NCI-H345 treated with DMSO at 0.1 percent for 48 hours (cell line): Measurements from ENCODE around the gene DNAJB1.

Source experiments
- DNase-seq: peaks from one replicate; lab custom pipeline; 2025; ENCODE audit not compliant: unreplicated experiment; lab: John Stamatoyannopoulos, UW

The DNAJB1 gene

GRCh38 chr19:14474827-14475226, 43.4 kb downstream of the DNAJB1 start:
- no peak for DNase-seq

- no peak for DNase-seq
Observed at GRCh38 chr19:14473978-14474578, 44.1 kb downstream of the DNAJB1 start.

- no peak for DNase-seq
Observed at GRCh38 chr19:14473073-14473977, 44.9 kb downstream of the DNAJB1 start.

GRCh38 chr19:14472202-14472938, 45.8 kb downstream of the DNAJB1 start:
- peak; percentile 11 for DNase-seq

GRCh38 chr19:14471436-14472187, 46.6 kb downstream of the DNAJB1 start:
- no peak for DNase-seq

- DNase-seq = no peak
Observed at GRCh38 chr19:14470031-14470876, 47.9 kb downstream of the DNAJB1 start.

- no peak for DNase-seq
Observed at GRCh38 chr19:14467816-14468215, 50.4 kb downstream of the DNAJB1 start.

- DNase-seq = no peak
Observed at GRCh38 chr19:14467391-14467790, 50.8 kb downstream of the DNAJB1 start.
